ENCODE results near the gene ZMYM5. TPM values are rescaled to one million over a fixed set of nuclear protein-coding genes. Genes with fewer than 3 reads are reported as not detected.
"Not testable (repeated sequence)": the region's sequence is repeated elsewhere in the genome, so short reads cannot be mapped to it uniquely, and the experiment has no call there.

The ZMYM5 gene
- total RNA-seq, 1 donor from 2014 or later = 15.3 TPM

DNA sequence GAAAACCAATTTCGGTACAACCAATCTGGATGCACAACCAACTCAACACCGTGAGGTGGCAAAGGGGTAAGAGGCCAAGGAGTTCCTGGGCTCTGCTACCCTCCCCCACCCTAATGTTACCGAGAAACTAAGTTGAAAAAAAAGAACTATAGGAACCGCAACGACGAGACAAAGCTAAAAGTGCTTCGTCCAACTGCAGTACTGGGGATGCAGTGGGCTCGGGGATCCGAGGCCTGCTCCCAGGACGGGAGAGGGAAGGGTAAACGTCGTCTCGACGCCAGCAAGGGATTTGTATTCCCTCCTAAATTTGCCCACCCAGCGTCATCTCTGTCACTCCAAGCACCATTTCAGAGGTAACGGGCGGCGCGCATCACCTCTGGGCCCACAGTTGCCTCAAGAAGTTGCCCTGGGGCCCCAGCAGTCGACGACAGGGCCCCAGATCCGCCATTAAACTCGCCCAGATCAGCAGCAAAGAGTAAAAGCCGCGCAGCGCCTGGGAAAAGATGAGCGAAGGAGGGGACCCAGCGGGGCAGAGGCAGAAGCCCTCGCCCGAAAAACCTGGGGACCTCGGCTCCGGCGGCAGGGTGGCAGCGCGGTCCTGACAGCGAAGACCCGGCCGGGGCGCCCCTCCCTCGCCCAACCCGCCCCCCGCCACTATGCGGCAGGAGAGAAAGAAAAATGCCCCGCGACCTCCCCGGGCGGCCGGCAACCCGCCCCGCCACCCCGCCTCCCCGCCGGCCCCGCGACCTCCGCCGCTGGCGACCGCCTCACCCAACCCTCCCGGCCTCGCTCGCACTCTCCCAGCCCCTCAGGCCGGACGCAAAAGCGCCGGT lies 752 bp downstream of the ZMYM5 start:
- Mint-ChIP-seq H3K36me3 (ENCODE audit: low read depth) (peaks cover 7% of the 10 kb centered on the region), H3K27me3 (ENCODE audit: low read depth) (no peaks in the 10 kb centered on the region), H3K4me3 (peak overlapping the region; percentile 98), H3K27ac (ENCODE audit: unreplicated experiment) (peak overlapping the region; percentile 99), H3K4me1 (peaks cover 39% of the 10 kb centered on the region), H3K9me3 (no peaks in the 10 kb centered on the region)
- TF ChIP-seq CTCF (conservative IDR thresholded peaks at IDR 0.05) = no peak
- DNase-seq (ENCODE audit: low read depth, low spot score) = peak; percentile 21

GRCh38 chr13:19861762-19862161 lies 1.7 kb downstream of the ZMYM5 start:
- H3K9me3 Mint-ChIP-seq = no peaks in the 10 kb centered on the region

GRCh38 chr13:19860884-19861655 lies 2.4 kb downstream of the ZMYM5 start:
- Mint-ChIP-seq H3K27me3 (ENCODE audit: low read depth) (no peaks in the 10 kb centered on the region), H3K4me3 (peak overlapping the region; percentile 98), H3K27ac (ENCODE audit: unreplicated experiment) (peak overlapping the region; percentile 81), H3K9me3 (no peaks in the 10 kb centered on the region), H3K36me3 (ENCODE audit: low read depth) (peaks cover 14% of the 10 kb centered on the region), H3K4me1 (peaks cover 39% of the 10 kb centered on the region)
- TF ChIP-seq CTCF (conservative IDR thresholded peaks at IDR 0.05) = no peak
- no peak for DNase-seq (ENCODE audit: low read depth, low spot score)

More at GRCh38 chr13:19861762-19862161, 1.7 kb downstream of the ZMYM5 start:
- Mint-ChIP-seq H3K36me3 (ENCODE audit: low read depth) (peaks cover 14% of the 10 kb centered on the region), H3K27me3 (ENCODE audit: low read depth) (no peaks in the 10 kb centered on the region), H3K4me3 (peak overlapping the region; percentile 98), H3K27ac (ENCODE audit: unreplicated experiment) (peak overlapping the region; percentile 99), H3K4me1 (peaks cover 39% of the 10 kb centered on the region)
- DNase-seq (ENCODE audit: low read depth, low spot score) = no peak
- no peak for TF ChIP-seq CTCF (conservative IDR thresholded peaks at IDR 0.05)

DNA sequence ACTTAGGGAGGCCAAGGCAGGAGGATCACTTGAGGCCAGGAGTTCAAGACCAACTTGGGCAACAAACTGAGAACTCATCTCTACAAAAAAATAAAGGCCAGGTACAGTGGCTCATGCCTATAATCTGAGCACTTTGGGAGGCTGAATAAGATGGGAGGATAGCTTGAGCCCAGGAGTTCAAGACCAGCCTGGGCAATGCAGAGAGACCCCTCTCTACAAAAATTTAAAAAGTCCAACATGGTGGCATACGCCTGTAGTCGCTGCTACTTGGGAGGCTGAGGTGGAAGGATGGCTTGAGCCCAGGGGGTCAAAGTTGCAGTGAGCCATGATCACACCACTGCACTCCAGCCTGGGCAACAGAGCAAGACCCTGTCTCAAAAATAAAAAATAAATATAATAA lies 5.8 kb downstream of the ZMYM5 start:
- H3K27me3 Mint-ChIP-seq (ENCODE audit: low read depth); H3K27ac Mint-ChIP-seq (ENCODE audit: unreplicated experiment); H3K9me3 Mint-ChIP-seq; H3K4me3 Mint-ChIP-seq; DNase-seq (ENCODE audit: low read depth, low spot score): not testable (repeated sequence)
- H3K36me3 Mint-ChIP-seq (ENCODE audit: low read depth) = peaks cover 14% of the 10 kb centered on the region
- peaks cover 26% of the 10 kb centered on the region for H3K4me1 Mint-ChIP-seq

- no peak overlapping the region for H3K27ac Mint-ChIP-seq (ENCODE audit: unreplicated experiment)
- no peak for DNase-seq (ENCODE audit: low read depth, low spot score)
- no peaks in the 10 kb centered on the region for H3K4me1 Mint-ChIP-seq
- no peak for TF ChIP-seq CTCF (conservative IDR thresholded peaks at IDR 0.05)
- peaks cover 7% of the 10 kb centered on the region for H3K36me3 Mint-ChIP-seq (ENCODE audit: low read depth)
- no peaks in the 10 kb centered on the region for H3K9me3 Mint-ChIP-seq
- H3K4me3 Mint-ChIP-seq = no peak overlapping the region
- H3K27me3 Mint-ChIP-seq (ENCODE audit: low read depth) = no peaks in the 10 kb centered on the region
Observed at GRCh38 chr13:19852766-19853165, 10.7 kb downstream of the ZMYM5 start.

GRCh38 chr13:19845758-19846157 lies 17.7 kb downstream of the ZMYM5 start:
- no peak for DNase-seq (ENCODE audit: low read depth, low spot score)
- no peak overlapping the region for H3K4me3 Mint-ChIP-seq

More at GRCh38 chr13:19845758-19846157, 17.7 kb downstream of the ZMYM5 start:
- Mint-ChIP-seq H3K4me1 (peaks cover 7% of the 10 kb centered on the region), H3K27me3 (ENCODE audit: low read depth) (no peaks in the 10 kb centered on the region), H3K9me3 (no peaks in the 10 kb centered on the region), H3K27ac (ENCODE audit: unreplicated experiment) (no peak overlapping the region), H3K36me3 (ENCODE audit: low read depth) (peaks cover 4% of the 10 kb centered on the region)
- no peak for TF ChIP-seq CTCF (conservative IDR thresholded peaks at IDR 0.05)

Data from neural crest cell (in vitro differentiated cells).